Endothelial cell of hepatic sinusoid (primary cell): ENCODE results near the gene KIF9.
"Not testable (repeated sequence)": the region's sequence is repeated elsewhere in the genome, so short reads cannot be mapped to it uniquely, and the experiment has no call there.

Experiments
- in situ Hi-C: cut with HindIII; loops from 2 replicates; pipeline ENCODE4 v1.10.0; 2017; ENCODE audit warnings: low sequenced_read_pairs

KIF9 gene

GRCh38 chr3:47251689-47252088, 30.9 kb downstream of the KIF9 start:
- in situ Hi-C loops, result no loop called here

- in situ Hi-C loops, result not testable (repeated sequence)
These were observed 31.5 kb downstream of the KIF9 start for GRCh38 chr3:47251085-47251484.

GRCh38 chr3:47250309-47251060, 32.1 kb downstream of the KIF9 start:
- in situ Hi-C loops, result no loop called here

- in situ Hi-C loops, result loop anchor here (5.0 kb wide), 2 partner anchors 70 to 90 kb away; no protein-coding TSS in a partner anchor
These were observed 35.2 kb downstream of the KIF9 start for GRCh38 chr3:47247131-47248064.

GRCh38 chr3:47245271-47245670, 37.3 kb downstream of the KIF9 start:
- in situ Hi-C loops, result loop anchor here (5.0 kb wide), 2 partner anchors 68 to 92 kb away; no protein-coding TSS in a partner anchor

- in situ Hi-C loops, result loop anchor here (5.0 kb wide), 2 partner anchors 67 to 93 kb away; no protein-coding TSS in a partner anchor
These were observed 38.0 kb downstream of the KIF9 start for GRCh38 chr3:47244531-47245100.

- in situ Hi-C loops, result no loop called here
These were observed 39.0 kb downstream of the KIF9 start for GRCh38 chr3:47243419-47244147.

- in situ Hi-C loops, result no loop called here
These were observed 42.7 kb downstream of the KIF9 start for GRCh38 chr3:47239929-47240328.

GRCh38 chr3:47238017-47238416, 44.6 kb downstream of the KIF9 start:
- in situ Hi-C loops, result no loop called here

- in situ Hi-C loops, result no loop called here
These were observed 54.5 kb downstream of the KIF9 start for GRCh38 chr3:47228088-47228487.

- in situ Hi-C loops, result no loop called here
These were observed 54.9 kb downstream of the KIF9 start for GRCh38 chr3:47227678-47228077.

GRCh38 chr3:47225310-47225906, 57.2 kb downstream of the KIF9 start:
- in situ Hi-C loops, result no loop called here

- in situ Hi-C loops, result no loop called here
These were observed 58.8 kb downstream of the KIF9 start for GRCh38 chr3:47223755-47224154.

GRCh38 chr3:47221798-47222197, 60.8 kb downstream of the KIF9 start:
- in situ Hi-C loops, result no loop called here

- in situ Hi-C loops, result no loop called here
These were observed 71.7 kb downstream of the KIF9 start for GRCh38 chr3:47210863-47211405.

GRCh38 chr3:47206022-47206421, 76.6 kb downstream of the KIF9 start:
- in situ Hi-C loops, result not testable (repeated sequence)

GRCh38 chr3:47204875-47205274, 77.7 kb downstream of the KIF9 start:
- in situ Hi-C loops, result no loop called here

GRCh38 chr3:47202542-47202941, 80.1 kb downstream of the KIF9 start:
- in situ Hi-C loops, result no loop called here

- in situ Hi-C loops, result no loop called here
These were observed 85.3 kb downstream of the KIF9 start for GRCh38 chr3:47197287-47197686.

GRCh38 chr3:47194994-47195393, 87.6 kb downstream of the KIF9 start:
- in situ Hi-C loops, result no loop called here
